ENCODE data around the gene R3HDM4.

- TF ChIP-seq GATA2 (IDR thresholded peaks at IDR 0.05; ENCODE audit: low read depth, low read length) (no peak), GATA3 (IDR thresholded peaks at IDR 0.05; ENCODE audit: low read depth, low read length) (no peak)
These were observed 47.0 kb upstream of the R3HDM4 start for GRCh38 chr19:960020-960419.

Data from SH-SY5Y (cell line).